PC-9 (cell line): Measurements from ENCODE around the gene BRD9. TPM values are rescaled to one million over a fixed set of nuclear protein-coding genes. Genes with fewer than 3 reads are reported as not detected.

Experiments used
- BruUV-seq: library from RNA; stranded (reverse); fragments of 400-500 nt; replicated peaks from 2 replicates; lab custom pipeline; 2021; lab: Mats Ljungman, UMichigan
- CTCF ChIA-PET: fragments of 300-600 bp; sonication (Branson Sonifier 250); formaldehyde crosslinking; loops from one replicate; lab custom pipeline; 2022; ENCODE audit warnings: antibody characterized with exemption; lab: Charles Lee
- POLR2A ChIA-PET: fragments of 300-600 bp; sonication (Branson Sonifier 250); formaldehyde crosslinking; loops from one replicate; lab custom pipeline; 2022; ENCODE audit warnings: antibody characterized with exemption; ENCODE audit not compliant: unreplicated experiment; lab: Charles Lee
- DNase-seq, 2 experiments: peaks; one replicate each; pipeline versions ENCODE4 v3.0.0 to v3.0.0-alpha.2; 2015 to 2022; ENCODE audit warnings: mixed read lengths in 1 of 2
- H2AFZ ChIP-seq: fragments of 200-600 bp; sonication (generic); 2 replicates; pipeline ENCODE4 v1.8.1; 2017; ENCODE audit warnings: antibody characterized with exemption
- H3F3A ChIP-seq: fragments of 200-600 bp; sonication (generic); 2 replicates; pipeline ENCODE4 v1.8.1; 2017; ENCODE audit warnings: antibody characterized with exemption, mild to moderate bottlenecking, low read depth; ENCODE audit not compliant: insufficient read depth
- H3K27ac ChIP-seq: fragments of 200-600 bp; sonication (generic); 2 replicates; pipeline ENCODE4 v1.6.1; 2016; ENCODE audit warnings: mixed run types
- H3K27me3 ChIP-seq: fragments of 200-600 bp; sonication (generic); 2 replicates; pipeline ENCODE4 v1.6.1; 2016; ENCODE audit warnings: low read depth, mixed run types; ENCODE audit not compliant: insufficient read depth
- H3K36me3 ChIP-seq: fragments of 200-600 bp; sonication (generic); 2 replicates; pipeline ENCODE4 v1.6.1; 2016; ENCODE audit warnings: low read depth, mixed run types
- H3K4me1 ChIP-seq: fragments of 200-600 bp; sonication (generic); replicated peaks from 2 replicates; pipeline ENCODE4 v1.6.1; 2016; ENCODE audit warnings: mixed run types; ENCODE audit not compliant: insufficient read depth
- H3K4me2 ChIP-seq: fragments of 200-600 bp; sonication (generic); 2 replicates; pipeline ENCODE4 v1.6.1; 2017; ENCODE audit warnings: mixed run types
- H3K4me3 ChIP-seq: fragments of 200-600 bp; sonication (generic); 2 replicates; pipeline ENCODE4 v1.6.1; 2016; ENCODE audit warnings: mixed run types
- H3K79me2 ChIP-seq: fragments of 200-600 bp; sonication (generic); 2 replicates; pipeline ENCODE4 v1.6.1; 2017; ENCODE audit warnings: low read depth, mixed run types
- H3K9me2 ChIP-seq: fragments of 200-600 bp; sonication (generic); 2 replicates; pipeline ENCODE4 v1.8.1; 2017; ENCODE audit warnings: mild to moderate bottlenecking; ENCODE audit not compliant: insufficient read depth
- H3K9me3 ChIP-seq: fragments of 200-600 bp; sonication (generic); 2 replicates; pipeline ENCODE4 v1.8.1; 2016; ENCODE audit warnings: low read depth; ENCODE audit not compliant: insufficient read depth
- H4K20me1 ChIP-seq: fragments of 200-600 bp; sonication (generic); 2 replicates; pipeline ENCODE4 v1.8.1; 2017; ENCODE audit not compliant: insufficient read depth
- EZH2 ChIP-seq: fragments of 200-600 bp; sonication (generic); IDR thresholded peaks from 2 replicates; pipeline ENCODE4 v1.8.0; 2017; ENCODE audit warnings: antibody characterized with exemption, low read depth
- intact Hi-C: fragments of 100-400 bp; cut with micrococcal nuclease; formaldehyde crosslinking; loops from one replicate; pipeline ENCODE4 v1.10.0; 2022; ENCODE audit not compliant: unreplicated experiment
- total RNA-seq: library from RNA; stranded (reverse); gene quantifications from 2 replicates; pipeline ENCODE4 v1.2.3, GENCODE V29; 2021
- TF ChIP-seq, protein P1 (sequence below): fragments of 200-600 bp; sonication (generic); conservative IDR thresholded peaks from 2 replicates; pipeline ENCODE4 v1.6.1; 2017; ENCODE audit warnings: mixed run types, antibody characterized with exemption, mild to moderate bottlenecking, moderate library complexity

The BRD9 gene
- total RNA-seq, 1 experiment from 2014 or later, result 102 TPM

DNA sequence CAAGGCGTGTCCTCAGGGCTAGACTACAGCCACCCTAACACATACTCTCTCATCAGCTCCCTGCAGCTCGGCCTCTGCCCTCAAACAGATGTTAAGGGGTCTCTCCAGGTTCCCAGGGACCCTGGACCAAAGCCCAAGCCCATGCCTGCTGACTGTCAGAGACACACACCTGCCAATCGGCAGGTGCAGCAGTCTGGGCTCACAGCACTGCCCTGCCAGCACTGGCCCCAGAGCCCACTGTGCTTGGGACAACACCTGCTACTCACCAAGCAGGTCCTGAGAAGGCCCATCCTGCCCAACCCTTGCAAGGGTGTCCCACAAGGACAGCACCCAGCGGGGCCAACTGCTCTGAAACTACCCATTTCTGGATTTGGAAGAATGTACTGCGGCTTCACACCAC lies 21.6 kb downstream of the BRD9 start:
- Histone ChIP-seq H3K9me3 (no peaks in the 10 kb centered on the region), H4K20me1 (peaks cover 25% of the 10 kb centered on the region), H2AFZ (no peak overlapping the region), H3K27me3 (no peaks in the 10 kb centered on the region), H3K9me2 (no peaks in the 10 kb centered on the region), H3K4me2 (no peak overlapping the region), H3K36me3 (peaks cover 44% of the 10 kb centered on the region), H3K79me2 (no peaks in the 10 kb centered on the region), H3K4me1 (no peaks in the 10 kb centered on the region), H3F3A (no peaks in the 10 kb centered on the region), H3K27ac (no peak overlapping the region), H3K4me3 (no peak overlapping the region)
- intact Hi-C loops, result no loop called here
- DNase-seq, result no peak
- no TSS peak for BruUV-seq
- POLR2A ChIA-PET, result no interaction called here
- TF ChIP-seq EZH2, result no peak
- TF ChIP-seq, protein P1, sequence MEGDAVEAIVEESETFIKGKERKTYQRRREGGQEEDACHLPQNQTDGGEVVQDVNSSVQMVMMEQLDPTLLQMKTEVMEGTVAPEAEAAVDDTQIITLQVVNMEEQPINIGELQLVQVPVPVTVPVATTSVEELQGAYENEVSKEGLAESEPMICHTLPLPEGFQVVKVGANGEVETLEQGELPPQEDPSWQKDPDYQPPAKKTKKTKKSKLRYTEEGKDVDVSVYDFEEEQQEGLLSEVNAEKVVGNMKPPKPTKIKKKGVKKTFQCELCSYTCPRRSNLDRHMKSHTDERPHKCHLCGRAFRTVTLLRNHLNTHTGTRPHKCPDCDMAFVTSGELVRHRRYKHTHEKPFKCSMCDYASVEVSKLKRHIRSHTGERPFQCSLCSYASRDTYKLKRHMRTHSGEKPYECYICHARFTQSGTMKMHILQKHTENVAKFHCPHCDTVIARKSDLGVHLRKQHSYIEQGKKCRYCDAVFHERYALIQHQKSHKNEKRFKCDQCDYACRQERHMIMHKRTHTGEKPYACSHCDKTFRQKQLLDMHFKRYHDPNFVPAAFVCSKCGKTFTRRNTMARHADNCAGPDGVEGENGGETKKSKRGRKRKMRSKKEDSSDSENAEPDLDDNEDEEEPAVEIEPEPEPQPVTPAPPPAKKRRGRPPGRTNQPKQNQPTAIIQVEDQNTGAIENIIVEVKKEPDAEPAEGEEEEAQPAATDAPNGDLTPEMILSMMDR, result no peak
- CTCF ChIA-PET, result no interaction called here

DNA sequence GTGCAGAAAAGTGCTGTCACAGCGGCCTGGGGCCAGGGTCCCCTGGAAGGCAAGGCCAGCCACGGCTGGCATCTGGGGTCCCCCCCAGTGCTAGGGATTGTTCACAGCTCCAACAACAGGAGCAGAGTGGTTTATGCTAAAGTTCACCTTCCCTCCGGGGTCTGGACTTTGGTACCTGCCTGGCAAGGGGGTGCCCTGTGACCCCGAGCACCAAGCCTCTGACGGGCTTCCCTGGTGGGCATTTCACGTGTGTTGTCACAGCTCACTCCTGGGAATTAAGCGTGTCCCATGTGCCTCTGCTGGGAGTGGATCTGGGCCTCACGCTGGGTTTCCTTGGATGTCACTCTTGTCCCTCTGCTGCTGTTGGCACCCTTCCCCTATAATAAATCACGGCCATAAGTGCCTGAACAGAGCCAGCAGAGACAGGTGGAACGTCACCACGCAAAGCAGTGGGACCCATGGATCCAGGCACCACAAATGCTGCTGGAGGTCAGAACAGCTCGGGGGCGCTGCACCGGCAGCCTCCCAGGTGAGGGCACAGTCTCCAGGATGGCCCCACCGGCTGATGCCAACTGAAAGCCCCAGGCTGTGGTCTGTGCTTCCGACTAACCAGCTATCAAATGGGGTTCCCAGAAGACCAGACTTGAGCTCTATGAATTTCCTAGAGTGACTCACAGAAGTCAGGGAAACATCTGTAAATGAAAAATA lies 24.0 kb downstream of the BRD9 start:
- H3K4me3 ChIP-seq, result no peak overlapping the region
- no peak overlapping the region for H3K4me2 ChIP-seq
- intact Hi-C loops, result no loop called here
- DNase-seq, result no peak
- no peaks in the 10 kb centered on the region for H3K4me1 ChIP-seq
- no peaks in the 10 kb centered on the region for H3K79me2 ChIP-seq
- no peak overlapping the region for H2AFZ ChIP-seq
- no peaks in the 10 kb centered on the region for H3F3A ChIP-seq
- no peaks in the 10 kb centered on the region for H3K9me3 ChIP-seq
- CTCF ChIA-PET, result no interaction called here
- no peaks in the 10 kb centered on the region for H3K9me2 ChIP-seq
- no peak overlapping the region for H3K27ac ChIP-seq
- TF ChIP-seq EZH2, result no peak
- TF ChIP-seq, protein P1, result no peak
- H3K27me3 ChIP-seq, result no peaks in the 10 kb centered on the region
- H3K36me3 ChIP-seq, result peaks cover 32% of the 10 kb centered on the region
- no TSS peak for BruUV-seq
- peaks cover 23% of the 10 kb centered on the region for H4K20me1 ChIP-seq
- POLR2A ChIA-PET, result no interaction called here

DNA sequence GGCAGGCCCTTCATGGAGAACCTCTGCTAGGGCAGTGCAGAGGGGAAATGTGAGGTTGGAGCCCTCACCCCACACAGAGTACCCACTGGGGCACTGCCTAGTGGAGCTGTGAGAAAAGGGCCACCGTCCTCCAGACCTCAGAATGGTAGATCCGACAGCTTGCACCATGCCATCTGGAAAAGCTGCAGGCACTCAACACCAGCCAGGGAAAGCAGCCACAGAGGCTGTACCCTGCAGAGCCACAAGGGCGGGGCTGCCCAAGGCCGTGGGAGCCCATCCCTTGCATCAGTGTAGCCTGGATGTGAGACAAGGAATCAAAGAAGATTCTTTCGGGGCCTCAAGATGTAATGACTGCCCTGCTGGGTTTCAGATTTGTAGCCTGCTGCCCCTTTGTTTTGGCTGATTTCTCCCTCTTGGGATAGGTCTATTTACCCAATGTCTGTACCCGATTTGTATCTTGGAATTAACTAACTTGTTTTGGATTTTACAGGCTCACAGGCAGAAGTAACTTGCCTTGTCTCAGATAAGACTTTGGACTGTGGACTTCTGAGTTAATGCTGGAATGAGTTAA lies 25.2 kb downstream of the BRD9 start:
- Histone ChIP-seq H3K36me3 (peaks cover 32% of the 10 kb centered on the region), H2AFZ (no peak overlapping the region), H3F3A (no peaks in the 10 kb centered on the region), H3K9me2 (no peaks in the 10 kb centered on the region), H3K27me3 (no peaks in the 10 kb centered on the region), H4K20me1 (peaks cover 28% of the 10 kb centered on the region), H3K4me2 (no peak overlapping the region), H3K4me1 (no peaks in the 10 kb centered on the region), H3K27ac (no peak overlapping the region), H3K4me3 (no peak overlapping the region), H3K79me2 (no peaks in the 10 kb centered on the region), H3K9me3 (no peaks in the 10 kb centered on the region)
- ChIA-PET CTCF (no interaction called here), POLR2A (interaction anchor here (1.0 kb wide), 1 partner anchor 24 kb away, joined by 6 read pairs; no protein-coding TSS in a partner anchor)
- TF ChIP-seq, protein P1, result no peak
- intact Hi-C loops, result no loop called here
- no TSS peak for BruUV-seq
- DNase-seq, result no peak
